GM18951 (cell line): ENCODE results near the gene HNF4A.

Experiments
- POLR2A ChIP-seq: IDR thresholded peaks from 4 replicates; pipeline ENCODE4 v1.6.1; 2011; ENCODE audit warnings: mild to moderate bottlenecking; ENCODE audit not compliant: insufficient read length, insufficient read depth; ENCODE audit errors: extremely low read depth
- in situ Hi-C: fragments of 300-500 bp; cut with MboI; formaldehyde crosslinking; loops from one replicate; pipeline ENCODE4 v1.12.0; 2022; ENCODE audit warnings: low sequenced_read_pairs, mixed read lengths, inconsistent platforms; ENCODE audit not compliant: unreplicated experiment

Gene HNF4A

GRCh38 chr20:44356353-44356723 lies 839 bp downstream of the HNF4A start:
- in situ Hi-C loops, result no loop called here
- TF ChIP-seq POLR2A, result no peak

GRCh38 chr20:44357020-44357419 lies 1.5 kb downstream of the HNF4A start:
- in situ Hi-C loops, result no loop called here
- TF ChIP-seq POLR2A, result no peak

GRCh38 chr20:44357555-44358125 lies 2.1 kb downstream of the HNF4A start:
- TF ChIP-seq POLR2A, result no peak
- in situ Hi-C loops, result no loop called here

- no peak for TF ChIP-seq POLR2A
- in situ Hi-C loops, result no loop called here
These were observed 3.3 kb downstream of the HNF4A start for GRCh38 chr20:44358776-44359175.

- in situ Hi-C loops, result no loop called here
These were observed 4.7 kb downstream of the HNF4A start for GRCh38 chr20:44360221-44360620.

DNA sequence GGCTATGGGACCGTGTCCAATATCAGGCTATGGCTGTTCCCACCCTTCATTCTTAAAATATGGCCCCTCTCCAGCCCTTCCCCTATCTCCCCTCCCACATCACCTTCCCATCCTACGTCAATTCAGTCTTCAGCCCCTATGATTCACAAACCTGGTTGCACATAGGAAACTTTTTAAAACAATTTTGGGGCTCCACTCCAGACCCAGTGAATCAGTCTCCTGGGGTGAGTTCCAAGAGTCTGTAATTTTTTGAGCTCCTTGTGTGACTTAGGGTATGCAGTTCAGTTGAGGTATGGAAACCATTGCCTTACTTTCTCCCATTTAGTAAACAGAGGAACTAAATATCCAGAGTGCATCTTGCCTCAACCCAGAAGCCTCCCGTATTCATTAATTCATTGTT lies 5.5 kb downstream of the HNF4A start:
- in situ Hi-C loops, result no loop called here
- TF ChIP-seq POLR2A, result no peak

More at GRCh38 chr20:44360221-44360620, 4.7 kb downstream of the HNF4A start:
- TF ChIP-seq POLR2A, result no peak

- no peak for TF ChIP-seq POLR2A
- in situ Hi-C loops, result no loop called here
These were observed 7.0 kb downstream of the HNF4A start for GRCh38 chr20:44362466-44362940.

GRCh38 chr20:44364068-44364467 lies 8.6 kb downstream of the HNF4A start:
- in situ Hi-C loops, result no loop called here
- no peak for TF ChIP-seq POLR2A

GRCh38 chr20:44364780-44365179 lies 9.3 kb downstream of the HNF4A start:
- in situ Hi-C loops, result no loop called here
- no peak for TF ChIP-seq POLR2A

- no peak for TF ChIP-seq POLR2A
- in situ Hi-C loops, result no loop called here
These were observed 12.2 kb downstream of the HNF4A start for GRCh38 chr20:44367746-44368145.

- in situ Hi-C loops, result no loop called here
- no peak for TF ChIP-seq POLR2A
These were observed 15.2 kb downstream of the HNF4A start for GRCh38 chr20:44370639-44371218.

GRCh38 chr20:44382641-44383040 lies 27.1 kb downstream of the HNF4A start:
- TF ChIP-seq POLR2A, result no peak
- in situ Hi-C loops, result no loop called here

GRCh38 chr20:44384423-44385027 lies 29.0 kb downstream of the HNF4A start:
- in situ Hi-C loops, result no loop called here
- TF ChIP-seq POLR2A, result no peak

GRCh38 chr20:44388466-44389023 lies 33.0 kb downstream of the HNF4A start:
- TF ChIP-seq POLR2A, result no peak
- in situ Hi-C loops, result no loop called here

DNA sequence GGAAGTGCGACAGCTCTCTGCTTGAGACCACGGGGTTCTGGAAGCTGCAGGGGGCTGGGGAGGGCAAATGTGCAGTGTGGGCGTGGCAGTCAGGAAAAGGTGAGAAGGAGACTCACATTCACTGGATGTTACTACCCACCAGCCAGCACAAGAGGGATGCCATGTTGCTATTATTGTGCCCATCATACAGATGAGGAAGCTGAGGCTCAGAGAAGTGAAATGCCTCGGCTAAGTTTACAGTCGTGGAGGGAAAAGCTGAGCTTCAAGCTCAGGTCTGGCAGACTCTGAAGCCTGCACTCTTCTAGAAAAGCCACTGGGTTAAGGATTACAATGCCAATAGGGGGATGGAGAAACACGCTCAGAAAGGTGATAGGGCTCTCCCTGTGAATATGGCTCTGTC lies 34.4 kb downstream of the HNF4A start:
- in situ Hi-C loops, result loop anchor here (10.0 kb wide), 1 partner anchor 235 kb away; no protein-coding TSS in a partner anchor
- TF ChIP-seq POLR2A, result no peak
